Measurements from ENCODE around the gene GFPT2. TPM values are rescaled to one million over a fixed set of nuclear protein-coding genes. Genes with fewer than 3 reads are reported as not detected.

GFPT2 gene
- total RNA-seq, 1 donor from 2014 or later: 15.7 TPM

- TF ChIP-seq CTCF (IDR thresholded peaks at IDR 0.05; ENCODE audit: unreplicated experiment): no peak
- H3K27ac Mint-ChIP-seq: no peak overlapping the region
- H3K9me3 Mint-ChIP-seq: no peaks in the 10 kb centered on the region
- H3K36me3 Mint-ChIP-seq: no peaks in the 10 kb centered on the region
- no peak for DNase-seq (ENCODE audit: low spot score in 2 of 2, unreplicated experiment in 2 of 2)
- no peak overlapping the region for H3K4me3 Mint-ChIP-seq
- peaks cover 22% of the 10 kb centered on the region for H3K27me3 Mint-ChIP-seq (ENCODE audit: low read depth)
- peaks cover 13% of the 10 kb centered on the region for H3K4me1 Mint-ChIP-seq
Observed at GRCh38 chr5:180343831-180344695, 9.1 kb downstream of the GFPT2 start.

- no peak for DNase-seq (ENCODE audit: low spot score in 2 of 2, unreplicated experiment in 2 of 2)
- Mint-ChIP-seq H3K27ac (no peak overlapping the region), H3K4me1 (peaks cover 13% of the 10 kb centered on the region), H3K27me3 (ENCODE audit: low read depth) (peaks cover 22% of the 10 kb centered on the region), H3K4me3 (no peak overlapping the region), H3K36me3 (no peaks in the 10 kb centered on the region), H3K9me3 (no peaks in the 10 kb centered on the region)
- TF ChIP-seq CTCF (IDR thresholded peaks at IDR 0.05; ENCODE audit: unreplicated experiment): no peak
Observed at GRCh38 chr5:180343110-180343830, 9.9 kb downstream of the GFPT2 start.

- Mint-ChIP-seq H3K9me3 (no peaks in the 10 kb centered on the region), H3K4me1 (peaks cover 7% of the 10 kb centered on the region), H3K4me3 (no peak overlapping the region), H3K27ac (no peak overlapping the region), H3K27me3 (ENCODE audit: low read depth) (peaks cover 21% of the 10 kb centered on the region), H3K36me3 (no peaks in the 10 kb centered on the region)
- no peak for DNase-seq (ENCODE audit: low spot score in 2 of 2, unreplicated experiment in 2 of 2)
- TF ChIP-seq CTCF (IDR thresholded peaks at IDR 0.05; ENCODE audit: unreplicated experiment): no peak
Observed at GRCh38 chr5:180341595-180341994, 11.5 kb downstream of the GFPT2 start.

- no peak overlapping the region for H3K4me3 Mint-ChIP-seq
- H3K9me3 Mint-ChIP-seq: no peaks in the 10 kb centered on the region
- peaks cover 19% of the 10 kb centered on the region for H3K27me3 Mint-ChIP-seq (ENCODE audit: low read depth)
- H3K27ac Mint-ChIP-seq: no peak overlapping the region
- no peak for TF ChIP-seq CTCF (IDR thresholded peaks at IDR 0.05; ENCODE audit: unreplicated experiment)
- H3K4me1 Mint-ChIP-seq: peaks cover 7% of the 10 kb centered on the region
- peaks cover 4% of the 10 kb centered on the region for H3K36me3 Mint-ChIP-seq
- no peak for DNase-seq (ENCODE audit: low spot score in 2 of 2, unreplicated experiment in 2 of 2)
Observed at GRCh38 chr5:180340856-180341255, 12.3 kb downstream of the GFPT2 start.

GRCh38 chr5:180339583-180340183 is 13.5 kb downstream of the GFPT2 start:
- peaks cover 4% of the 10 kb centered on the region for H3K36me3 Mint-ChIP-seq
- H3K27me3 Mint-ChIP-seq (ENCODE audit: low read depth): peaks cover 19% of the 10 kb centered on the region
- no peaks in the 10 kb centered on the region for H3K9me3 Mint-ChIP-seq
- no peak for TF ChIP-seq CTCF (IDR thresholded peaks at IDR 0.05; ENCODE audit: unreplicated experiment)
- peaks cover 7% of the 10 kb centered on the region for H3K4me1 Mint-ChIP-seq
- no peak overlapping the region for H3K27ac Mint-ChIP-seq
- no peak for DNase-seq (ENCODE audit: low spot score in 2 of 2, unreplicated experiment in 2 of 2)
- H3K4me3 Mint-ChIP-seq: no peak overlapping the region
